Measurements from ENCODE around the gene AGFG2.

Gene AGFG2

GRCh38 chr7:100506356-100506923, 32.6 kb upstream of the AGFG2 start:
- H3K27ac ChIP-seq (ENCODE audit: low read depth, low read length) = no peak overlapping the region
- H3K79me2 ChIP-seq (ENCODE audit: control insufficient read depth, low read length) = no peaks in the 10 kb centered on the region
- no peak for TF ChIP-seq EZH2phosphoT487 (IDR thresholded peaks at IDR 0.05; ENCODE audit: borderline replicate concordance, low read length)
- TF ChIP-seq, protein P1, sequence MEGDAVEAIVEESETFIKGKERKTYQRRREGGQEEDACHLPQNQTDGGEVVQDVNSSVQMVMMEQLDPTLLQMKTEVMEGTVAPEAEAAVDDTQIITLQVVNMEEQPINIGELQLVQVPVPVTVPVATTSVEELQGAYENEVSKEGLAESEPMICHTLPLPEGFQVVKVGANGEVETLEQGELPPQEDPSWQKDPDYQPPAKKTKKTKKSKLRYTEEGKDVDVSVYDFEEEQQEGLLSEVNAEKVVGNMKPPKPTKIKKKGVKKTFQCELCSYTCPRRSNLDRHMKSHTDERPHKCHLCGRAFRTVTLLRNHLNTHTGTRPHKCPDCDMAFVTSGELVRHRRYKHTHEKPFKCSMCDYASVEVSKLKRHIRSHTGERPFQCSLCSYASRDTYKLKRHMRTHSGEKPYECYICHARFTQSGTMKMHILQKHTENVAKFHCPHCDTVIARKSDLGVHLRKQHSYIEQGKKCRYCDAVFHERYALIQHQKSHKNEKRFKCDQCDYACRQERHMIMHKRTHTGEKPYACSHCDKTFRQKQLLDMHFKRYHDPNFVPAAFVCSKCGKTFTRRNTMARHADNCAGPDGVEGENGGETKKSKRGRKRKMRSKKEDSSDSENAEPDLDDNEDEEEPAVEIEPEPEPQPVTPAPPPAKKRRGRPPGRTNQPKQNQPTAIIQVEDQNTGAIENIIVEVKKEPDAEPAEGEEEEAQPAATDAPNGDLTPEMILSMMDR (IDR thresholded peaks at IDR 0.05; ENCODE audit: low read depth, low read length, poor library complexity, severe bottlenecking) = no peak
- H3K4me3 ChIP-seq (ENCODE audit: low read length) = no peak overlapping the region
- peaks cover 35% of the 10 kb centered on the region for H3K27me3 ChIP-seq (ENCODE audit: control insufficient read depth, low read length)
- H3K9me2 ChIP-seq (replicated peaks; ENCODE audit: control insufficient read depth, low read length) = no peaks in the 10 kb centered on the region
- no peaks in the 10 kb centered on the region for H3F3A ChIP-seq (ENCODE audit: control insufficient read depth, insufficient read depth)
- no peaks in the 10 kb centered on the region for H3K36me3 ChIP-seq (ENCODE audit: control insufficient read depth, low read length)
- H4K20me1 ChIP-seq (ENCODE audit: control insufficient read depth, insufficient read depth, low read depth, low read length) = no peaks in the 10 kb centered on the region
- H3K9me3 ChIP-seq (ENCODE audit: control insufficient read depth, insufficient read depth, low read length) = no peaks in the 10 kb centered on the region
- no peak overlapping the region for H3K4me2 ChIP-seq (ENCODE audit: low read length)
- H3K4me1 ChIP-seq (ENCODE audit: control insufficient read depth, low read length) = no peaks in the 10 kb centered on the region

- H3K36me3 ChIP-seq (ENCODE audit: control insufficient read depth, low read length) = no peaks in the 10 kb centered on the region
- no peaks in the 10 kb centered on the region for H4K20me1 ChIP-seq (ENCODE audit: control insufficient read depth, insufficient read depth, low read depth, low read length)
- no peaks in the 10 kb centered on the region for H3K9me3 ChIP-seq (ENCODE audit: control insufficient read depth, insufficient read depth, low read length)
- peaks cover 25% of the 10 kb centered on the region for H3K27me3 ChIP-seq (ENCODE audit: control insufficient read depth, low read length)
- no peaks in the 10 kb centered on the region for H3K79me2 ChIP-seq (ENCODE audit: control insufficient read depth, low read length)
- TF ChIP-seq EZH2phosphoT487 (IDR thresholded peaks at IDR 0.05; ENCODE audit: borderline replicate concordance, low read length) = no peak
- TF ChIP-seq, protein P1 (IDR thresholded peaks at IDR 0.05; ENCODE audit: low read depth, low read length, poor library complexity, severe bottlenecking) = no peak
- H3K4me2 ChIP-seq (ENCODE audit: low read length) = no peak overlapping the region
- H3K27ac ChIP-seq (ENCODE audit: low read depth, low read length) = no peak overlapping the region
- H3K4me1 ChIP-seq (ENCODE audit: control insufficient read depth, low read length) = no peaks in the 10 kb centered on the region
- no peaks in the 10 kb centered on the region for H3F3A ChIP-seq (ENCODE audit: control insufficient read depth, insufficient read depth)
- H3K4me3 ChIP-seq (ENCODE audit: low read length) = no peak overlapping the region
- H3K9me2 ChIP-seq (replicated peaks; ENCODE audit: control insufficient read depth, low read length) = no peaks in the 10 kb centered on the region
Observed at GRCh38 chr7:100509231-100509630, 29.8 kb upstream of the AGFG2 start.

DNA sequence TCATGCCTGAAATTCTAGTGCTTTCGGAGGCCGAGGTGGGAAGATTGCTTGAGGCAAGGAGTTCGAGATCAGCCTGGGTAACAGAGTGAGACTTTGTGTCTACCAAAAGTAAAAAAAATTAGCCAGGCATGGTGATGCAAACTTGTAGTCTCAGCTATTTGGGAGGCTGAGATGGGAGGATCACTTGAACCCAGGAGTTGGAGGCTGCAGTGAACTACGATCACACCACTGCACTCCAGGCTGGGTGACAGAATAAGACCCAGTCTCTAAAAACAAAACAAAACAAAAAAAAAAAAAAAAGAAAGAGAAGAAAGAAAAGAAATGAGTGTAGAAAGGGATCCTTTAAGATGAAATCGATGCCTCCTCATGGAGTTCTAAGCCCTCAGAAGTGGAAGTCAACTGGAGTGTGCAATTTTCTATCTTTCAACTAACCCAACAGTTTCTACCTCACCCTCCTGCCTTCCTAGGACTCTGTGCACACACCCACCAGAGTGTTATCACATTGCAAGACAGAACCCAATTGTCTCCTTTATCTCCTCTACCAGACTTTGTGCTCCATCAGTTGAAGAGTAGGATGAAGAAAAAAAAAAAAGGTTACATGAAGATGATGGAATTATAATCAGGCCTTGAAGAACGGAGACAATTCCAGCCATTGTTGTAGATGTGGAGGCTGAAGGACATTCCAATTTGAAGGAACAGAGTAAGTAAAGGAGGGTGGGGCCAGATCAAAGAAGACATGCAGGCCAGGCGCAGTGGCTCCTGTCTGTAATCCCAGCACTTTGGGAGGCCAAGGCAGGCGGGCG, 28.4 kb upstream of the AGFG2 start:
- Histone ChIP-seq H3K4me2 (ENCODE audit: low read length) (no peak overlapping the region), H3K4me1 (ENCODE audit: control insufficient read depth, low read length) (peaks cover 8% of the 10 kb centered on the region), H3F3A (ENCODE audit: control insufficient read depth, insufficient read depth) (no peaks in the 10 kb centered on the region), H3K79me2 (ENCODE audit: control insufficient read depth, low read length) (no peaks in the 10 kb centered on the region), H4K20me1 (ENCODE audit: control insufficient read depth, insufficient read depth, low read depth, low read length) (no peaks in the 10 kb centered on the region), H3K27ac (ENCODE audit: low read depth, low read length) (no peak overlapping the region), H3K9me3 (ENCODE audit: control insufficient read depth, insufficient read depth, low read length) (no peaks in the 10 kb centered on the region), H3K27me3 (ENCODE audit: control insufficient read depth, low read length) (peaks cover 25% of the 10 kb centered on the region), H3K9me2 (replicated peaks; ENCODE audit: control insufficient read depth, low read length) (no peaks in the 10 kb centered on the region), H3K4me3 (ENCODE audit: low read length) (no peak overlapping the region), H3K36me3 (ENCODE audit: control insufficient read depth, low read length) (no peaks in the 10 kb centered on the region)
- TF ChIP-seq, protein P1 (IDR thresholded peaks at IDR 0.05; ENCODE audit: low read depth, low read length, poor library complexity, severe bottlenecking) = no peak
- no peak for TF ChIP-seq EZH2phosphoT487 (IDR thresholded peaks at IDR 0.05; ENCODE audit: borderline replicate concordance, low read length)

Measured in DOHH2 (cell line).